CD4-positive, alpha-beta T cell (primary cell): ENCODE results near the gene UCHL5. TPM values are rescaled to one million over a fixed set of nuclear protein-coding genes. Genes with fewer than 3 reads are reported as not detected.
"Not testable (repeated sequence)": the region's sequence is repeated elsewhere in the genome, so short reads cannot be mapped to it uniquely, and the experiment has no call there.

Experiments
- ATAC-seq: fragments of 200-7000 bp; cut with Tn5 transposase; one replicate; pipeline ENCODE4 v1.10.0; 2022; ENCODE audit warnings: mild to moderate bottlenecking; ENCODE audit not compliant: poor library complexity
- CTCF ChIA-PET: fragments of 350-600 bp; sonication (Branson Sonifier 250); formaldehyde crosslinking; loops from one replicate; lab custom pipeline; 2021; ENCODE audit warnings: antibody characterized with exemption, inconsistent platforms; lab: Charles Lee
- POLR2A ChIA-PET: fragments of 350-600 bp; sonication (Branson Sonifier 250); formaldehyde crosslinking; loops from one replicate; lab custom pipeline; 2021; ENCODE audit warnings: antibody characterized with exemption, inconsistent platforms; lab: Charles Lee
- DNase-seq, 14 experiments: peaks; one replicate each; pipeline ENCODE4 v3.0.0-alpha.2; 2013 to 2020; ENCODE audit warnings: mixed read lengths in 2 of 14
- H3K27ac ChIP-seq, 2 donors: one replicate each; pipeline versions ENCODE4 v1.5.1 to v1.7.0; 2013; ENCODE audit warnings: low read length in 2 of 2, low read depth in 1 of 2, mild to moderate bottlenecking in 1 of 2
- H3K27me3 ChIP-seq, 2 experiments: 1 replicate in 1 of 2; 2 replicates in 1 of 2; pipeline versions ENCODE4 v1.6.1 to v1.7.0; 2013; ENCODE audit warnings: low read length in 2 of 2, control low read depth in 1 of 2, mild to moderate bottlenecking in 1 of 2, moderate library complexity in 1 of 2; ENCODE audit not compliant: insufficient read depth in 2 of 2, control insufficient read depth in 1 of 2
- H3K36me3 ChIP-seq: one replicate; pipeline ENCODE4 v1.6.1; 2013; ENCODE audit warnings: low read length, control low read depth; ENCODE audit not compliant: insufficient read depth
- H3K4me1 ChIP-seq: one replicate; pipeline ENCODE4 v1.6.1; 2013; ENCODE audit warnings: low read length, control low read depth; ENCODE audit not compliant: insufficient read depth
- H3K4me3 ChIP-seq: one replicate; pipeline ENCODE4 v1.5.1; 2013; ENCODE audit warnings: mild to moderate bottlenecking, low read length, moderate library complexity
- H3K9me3 ChIP-seq, 2 experiments: 1 replicate in 1 of 2; 2 replicates in 1 of 2; pipeline versions ENCODE4 v1.6.1 to v1.7.0; 2013; ENCODE audit warnings: low read length in 2 of 2, mild to moderate bottlenecking in 2 of 2, control low read depth in 1 of 2, moderate library complexity in 1 of 2; ENCODE audit not compliant: control insufficient read depth in 1 of 2, insufficient read depth in 1 of 2
- H3K27ac Mint-ChIP-seq: one replicate; pipeline ENCODE4 v1.8.0; 2020; ENCODE audit warnings: mixed read lengths
- H3K27me3 Mint-ChIP-seq: one replicate; pipeline ENCODE4 v1.8.0; 2021; ENCODE audit warnings: mixed read lengths
- H3K36me3 Mint-ChIP-seq: one replicate; pipeline ENCODE4 v1.8.0; 2021; ENCODE audit warnings: low read depth, mixed read lengths
- H3K4me1 Mint-ChIP-seq: one replicate; pipeline ENCODE4 v1.8.0; 2021; ENCODE audit warnings: low read depth, mixed read lengths
- H3K4me3 Mint-ChIP-seq: one replicate; pipeline ENCODE4 v1.8.0; 2020; ENCODE audit warnings: mild to moderate bottlenecking, mixed read lengths
- H3K9me3 Mint-ChIP-seq: one replicate; pipeline ENCODE4 v1.8.0; 2020; ENCODE audit warnings: mixed read lengths
- CTCF ChIP-seq: fragments of 200-600 bp; IDR thresholded peaks from one replicate; pipeline ENCODE4 v1.8.0; 2022; ENCODE audit warnings: antibody characterized with exemption, mild to moderate bottlenecking
- intact Hi-C, 2 experiments: fragments of 100-400 bp; cut with DNase I in 1 of 2; cut with micrococcal nuclease in 1 of 2; formaldehyde crosslinking; loops; one replicate each; pipeline versions ENCODE4 v1.15.1 to v1.9.0; 2023 to 2025; cut with DNase I, micrococcal nuclease
- total RNA-seq, 174 experiments: library from RNA in 2 of 174; stranded (reverse) in 2 of 174; gene quantifications; one replicate each; pipeline ENCODE4 v1.2.3 and lab custom pipeline; 2021 to 2026

The UCHL5 gene
- total RNA-seq, 2 experiments from 2014 or later: 16.4 to 19.2 TPM

GRCh38 chr1:192993426-192994085 is 65.6 kb downstream of the UCHL5 start:
- Mint-ChIP-seq H3K4me3 (no peak overlapping the region), H3K4me1 (no peaks in the 10 kb centered on the region), H3K27me3 (no peaks in the 10 kb centered on the region), H3K27ac (no peak overlapping the region), H3K36me3 (peaks cover 38% of the 10 kb centered on the region), H3K9me3 (peaks cover 3% of the 10 kb centered on the region)
- Histone ChIP-seq H3K27ac (no peak overlapping the region), H3K4me3 (no peak overlapping the region), H3K9me3 (peaks cover 0 to 10% of the 10 kb centered on the region in 2 experiments), H3K36me3 (peaks cover 10% of the 10 kb centered on the region), H3K27me3 (no peaks in the 10 kb centered on the region), H3K4me1 (no peaks in the 10 kb centered on the region)
- DNase-seq: no peak
- intact Hi-C loops: no loop called here
- CTCF ChIA-PET: no interaction called here
- POLR2A ChIA-PET: no interaction called here
- no peak for ATAC-seq
- TF ChIP-seq CTCF: no peak

- H3K36me3 Mint-ChIP-seq, DNase-seq, H3K4me3 ChIP-seq, H3K27me3 ChIP-seq, H3K4me1 ChIP-seq, H3K9me3 ChIP-seq, intact Hi-C loops, H3K27me3 Mint-ChIP-seq, H3K4me3 Mint-ChIP-seq, H3K27ac ChIP-seq, H3K27ac Mint-ChIP-seq, CTCF ChIA-PET, ATAC-seq, H3K9me3 Mint-ChIP-seq, H3K36me3 ChIP-seq, POLR2A ChIA-PET, H3K4me1 Mint-ChIP-seq: not testable (repeated sequence)
Measured at GRCh38 chr1:192986748-192987334, 72.3 kb downstream of the UCHL5 start.

GRCh38 chr1:192986110-192986747 is 72.9 kb downstream of the UCHL5 start:
- intact Hi-C loops: no loop called here
- H3K27ac Mint-ChIP-seq: no peak overlapping the region
- H3K36me3 ChIP-seq: no peaks in the 10 kb centered on the region
- DNase-seq (no peak), ATAC-seq (no peak)
- no peaks in the 10 kb centered on the region for H3K27me3 ChIP-seq
- H3K27me3 Mint-ChIP-seq: no peaks in the 10 kb centered on the region
- H3K4me3 Mint-ChIP-seq: no peak overlapping the region
- H3K36me3 Mint-ChIP-seq: peaks cover 10% of the 10 kb centered on the region
- no peak overlapping the region for H3K4me3 ChIP-seq
- ChIA-PET CTCF (no interaction called here), POLR2A (no interaction called here)
- H3K4me1 ChIP-seq: no peaks in the 10 kb centered on the region
- no peak overlapping the region for H3K27ac ChIP-seq
- H3K4me1 Mint-ChIP-seq: no peaks in the 10 kb centered on the region
- H3K9me3 Mint-ChIP-seq: no peaks in the 10 kb centered on the region
- TF ChIP-seq CTCF: no peak
- H3K9me3 ChIP-seq: no peaks in the 10 kb centered on the region
